ENCODE results near the gene AXIN1.
A peak's percentile ranks its signal among the peaks of the same experiment; 100 is the strongest.

AXIN1 gene

GRCh38 chr16:398561-399339 is 46.2 kb upstream of the AXIN1 start:
- DNase-seq (ENCODE audit: extremely low spot score), result no peak
- ChIA-PET POLR2A (interaction anchor here (0.8 kb wide), 1 partner anchor 46 kb away, joined by 3 read pairs; no protein-coding TSS in a partner anchor), CTCF (interaction anchor here (1.2 kb wide), 1 partner anchor 16 kb away, joined by 5 read pairs; no protein-coding TSS in a partner anchor)
- no peak for TF ChIP-seq CTCF (IDR thresholded peaks at IDR 0.05; ENCODE audit: control extremely low read depth, extremely low read depth, low read depth, missing control alignments)

GRCh38 chr16:397736-398332 is 45.3 kb upstream of the AXIN1 start:
- peak; percentile 57 for DNase-seq (ENCODE audit: extremely low spot score)
- CTCF ChIA-PET, result interaction anchor here (1.2 kb wide), 1 partner anchor 15 kb away, joined by 5 read pairs; no protein-coding TSS in a partner anchor
- POLR2A ChIA-PET, result no interaction called here
- no peak for TF ChIP-seq CTCF (IDR thresholded peaks at IDR 0.05; ENCODE audit: control extremely low read depth, extremely low read depth, low read depth, missing control alignments)

- no peak for TF ChIP-seq CTCF (IDR thresholded peaks at IDR 0.05; ENCODE audit: control extremely low read depth, extremely low read depth, low read depth, missing control alignments)
- DNase-seq (ENCODE audit: extremely low spot score), result peak; percentile 60
- POLR2A ChIA-PET, result interaction anchor here (0.7 kb wide), 1 partner anchor 11 kb away, joined by 3 read pairs; no protein-coding TSS in a partner anchor
- CTCF ChIA-PET, result no interaction called here
Observed at GRCh38 chr16:397135-397661, 44.7 kb upstream of the AXIN1 start, which contains the start of gene NME4. Gene NME4, plus strand, starts transcription at chr16:397199. Its CDS starts 24 bp downstream, at chr16:397223.

GRCh38 chr16:396605-397004 is 44.1 kb upstream of the AXIN1 start:
- ChIA-PET CTCF (no interaction called here), POLR2A (interaction anchor here (0.7 kb wide), 1 partner anchor 11 kb away, joined by 3 read pairs; no protein-coding TSS in a partner anchor)
- no peak for DNase-seq (ENCODE audit: extremely low spot score)
- no peak for TF ChIP-seq CTCF (IDR thresholded peaks at IDR 0.05; ENCODE audit: control extremely low read depth, extremely low read depth, low read depth, missing control alignments)

GRCh38 chr16:396199-396598 is 43.7 kb upstream of the AXIN1 start:
- ChIA-PET CTCF (no interaction called here), POLR2A (interaction anchor here (0.6 to 0.7 kb wide), 2 partner anchors 10 to 1634 kb away, joined by 3 read pairs; no protein-coding TSS in a partner anchor)
- DNase-seq (ENCODE audit: extremely low spot score), result no peak
- no peak for TF ChIP-seq CTCF (IDR thresholded peaks at IDR 0.05; ENCODE audit: control extremely low read depth, extremely low read depth, low read depth, missing control alignments)

GRCh38 chr16:392450-393030 is 40.0 kb upstream of the AXIN1 start:
- no peak for DNase-seq (ENCODE audit: extremely low spot score)
- CTCF ChIA-PET, result interaction anchor here (1.1 to 1.4 kb wide), 4 partner anchors 9 to 323 kb away, joined by 3 to 5 read pairs (median 4); partner anchors contain the start of gene DECR2
- TF ChIP-seq CTCF (IDR thresholded peaks at IDR 0.05; ENCODE audit: control extremely low read depth, extremely low read depth, low read depth, missing control alignments), result no peak
- POLR2A ChIA-PET, result interaction anchor here (0.9 kb wide), 1 partner anchor 12 kb away, joined by 4 read pairs; no protein-coding TSS in a partner anchor

Data from GM10248 (cell line).